HCT116 (cell line): ENCODE measurements around the gene MIR17HG.

ENCODE experiments used
- CEBPB ChIP-seq: IDR thresholded peaks from 2 replicates; pipeline ENCODE4 v1.6.1; 2012; ENCODE audit warnings: low read depth
- CTCF ChIP-seq, 3 experiments: fragments of 200-600 bp in 1 of 3; sonication (generic) in 1 of 3; IDR thresholded peaks in 2 of 3; conservative IDR thresholded peaks in 1 of 3; 2 replicates each; pipeline ENCODE4 v1.5.1; 2012 to 2017; ENCODE audit warnings: low read depth in 2 of 3, low read length in 2 of 3, antibody characterized with exemption in 1 of 3, borderline replicate concordance in 1 of 3, control low read depth in 1 of 3, mild to moderate bottlenecking in 1 of 3, mixed read lengths in 1 of 3, mixed run types in 1 of 3, moderate library complexity in 1 of 3; ENCODE audit not compliant: insufficient read depth in 1 of 3
- FOSL1 ChIP-seq: IDR thresholded peaks from 2 replicates; pipeline ENCODE4 v1.6.1; 2012; ENCODE audit warnings: low read depth
- POLR2AphosphoS5 ChIP-seq: IDR thresholded peaks from 2 replicates; pipeline ENCODE4 v1.6.1; 2011; ENCODE audit warnings: mild to moderate bottlenecking, low read depth, low read length, moderate library complexity
- REST ChIP-seq: IDR thresholded peaks from 2 replicates; pipeline ENCODE4 v1.6.1; 2012; ENCODE audit warnings: low read depth
- TF ChIP-seq, protein P1 (sequence below): IDR thresholded peaks from 2 replicates; pipeline ENCODE4 v1.6.1; 2012

- TF ChIP-seq CEBPB (no peak), CTCF (IDR thresholded peaks at IDR 0.05 in 2 of 3, conservative IDR thresholded peaks at IDR 0.05 in 1 of 3; ENCODE audit: borderline replicate concordance in 1 of 3, insufficient read depth in 1 of 3, low read depth in 2 of 3, low read length in 2 of 3) (no peak), FOSL1 (no peak), REST (no peak), POLR2AphosphoS5 (no peak)
- TF ChIP-seq, protein P1, sequence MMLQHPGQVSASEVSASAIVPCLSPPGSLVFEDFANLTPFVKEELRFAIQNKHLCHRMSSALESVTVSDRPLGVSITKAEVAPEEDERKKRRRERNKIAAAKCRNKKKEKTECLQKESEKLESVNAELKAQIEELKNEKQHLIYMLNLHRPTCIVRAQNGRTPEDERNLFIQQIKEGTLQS, result no peak
These were observed 37.4 kb downstream of the MIR17HG start for GRCh38 chr13:91384896-91385295.
